GM23338 (cell line): ENCODE measurements around the gene GNS.

Experiments
- CREB1 ChIP-seq: fragments of 250-450 bp; sonication (Bioruptor Pico); IDR thresholded peaks from 2 replicates; pipeline ENCODE4 v1.5.0; 2020; ENCODE audit warnings: low read depth, mild to moderate bottlenecking, moderate library complexity
- EZH2 ChIP-seq: fragments of 200-600 bp; sonication (generic); IDR thresholded peaks from one replicate; pipeline ENCODE4 v1.8.0; 2017; ENCODE audit warnings: antibody characterized with exemption, mild to moderate bottlenecking, low read depth; ENCODE audit not compliant: unreplicated experiment
- EZH2phosphoT487 ChIP-seq: fragments of 200-600 bp; sonication (generic); IDR thresholded peaks from one replicate; pipeline ENCODE4 v1.8.1; 2018; ENCODE audit warnings: antibody characterized with exemption; ENCODE audit not compliant: unreplicated experiment
- NANOG ChIP-seq: IDR thresholded peaks from 2 replicates; pipeline ENCODE4 v1.6.1; 2016; ENCODE audit warnings: antibody characterized with exemption, borderline replicate concordance
- POLR2AphosphoS5 ChIP-seq: IDR thresholded peaks from 2 replicates; pipeline ENCODE4 v1.6.1; 2016; ENCODE audit warnings: antibody characterized with exemption, low read depth
- REST ChIP-seq: IDR thresholded peaks from one replicate; pipeline ENCODE4 v1.6.1; 2018; ENCODE audit warnings: antibody characterized with exemption; ENCODE audit not compliant: unreplicated experiment
- TF ChIP-seq, protein P1 (sequence below), 2 experiments: fragments of 200-600 bp in 1 of 2; sonication (generic) in 1 of 2; conservative IDR thresholded peaks; 2 replicates each; pipeline versions ENCODE4 v1.5.1 to v1.6.1; 2016 to 2017; ENCODE audit warnings: antibody characterized with exemption in 2 of 2, low read depth in 2 of 2, mild to moderate bottlenecking in 2 of 2, moderate library complexity in 1 of 2
- TF ChIP-seq, protein P2 (sequence below): fragments of 250-450 bp; sonication (Bioruptor Pico); IDR thresholded peaks from 2 replicates; pipeline ENCODE4 v1.5.0; 2020; ENCODE audit warnings: mild to moderate bottlenecking, moderate library complexity
- TF ChIP-seq, protein P3 (sequence below): IDR thresholded peaks from 2 replicates; pipeline ENCODE4 v1.6.1; 2016; ENCODE audit warnings: antibody characterized with exemption

DNA sequence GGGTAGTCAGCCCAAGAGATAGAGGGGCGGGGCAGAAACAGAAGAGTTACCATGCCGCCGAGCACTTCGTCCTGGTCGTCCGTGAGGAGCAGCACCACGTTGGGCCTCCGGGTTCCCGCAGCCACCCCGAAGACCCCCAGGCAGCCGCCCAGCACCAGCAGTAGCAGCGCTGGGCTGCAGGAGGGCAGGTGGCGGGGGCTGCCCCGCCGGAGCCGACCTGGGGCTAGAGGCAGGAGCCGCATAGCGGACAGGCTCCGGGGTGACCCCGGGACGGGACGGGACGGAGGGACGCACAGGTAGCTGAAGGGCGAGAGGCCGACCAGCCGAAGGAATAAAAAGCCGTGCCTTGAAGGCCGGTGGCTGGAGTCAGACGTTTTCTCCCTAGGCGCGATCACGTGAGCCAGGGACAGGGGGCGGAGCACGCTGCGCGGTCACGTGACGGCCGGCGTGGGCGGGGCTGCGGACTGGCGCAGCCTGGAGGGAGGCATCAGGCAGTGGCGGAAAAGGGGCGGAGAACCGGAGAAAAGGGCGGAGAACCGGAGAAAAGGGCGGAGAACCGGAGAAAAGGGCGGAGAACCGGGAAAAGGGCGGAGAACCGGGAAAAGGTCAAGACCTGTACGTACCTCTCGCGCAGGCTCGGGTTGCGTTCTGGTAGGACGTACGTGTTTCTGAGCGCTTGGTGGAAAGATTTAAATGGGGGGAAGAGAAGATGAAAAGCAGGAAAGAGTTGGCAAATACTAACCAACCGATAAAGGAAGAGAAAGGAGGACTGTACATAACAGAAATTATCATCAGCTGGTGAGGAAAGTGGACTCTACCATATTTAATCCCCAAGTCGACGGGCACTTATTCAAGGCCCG is at the start of gene GNS:
- TF ChIP-seq, protein P1, sequence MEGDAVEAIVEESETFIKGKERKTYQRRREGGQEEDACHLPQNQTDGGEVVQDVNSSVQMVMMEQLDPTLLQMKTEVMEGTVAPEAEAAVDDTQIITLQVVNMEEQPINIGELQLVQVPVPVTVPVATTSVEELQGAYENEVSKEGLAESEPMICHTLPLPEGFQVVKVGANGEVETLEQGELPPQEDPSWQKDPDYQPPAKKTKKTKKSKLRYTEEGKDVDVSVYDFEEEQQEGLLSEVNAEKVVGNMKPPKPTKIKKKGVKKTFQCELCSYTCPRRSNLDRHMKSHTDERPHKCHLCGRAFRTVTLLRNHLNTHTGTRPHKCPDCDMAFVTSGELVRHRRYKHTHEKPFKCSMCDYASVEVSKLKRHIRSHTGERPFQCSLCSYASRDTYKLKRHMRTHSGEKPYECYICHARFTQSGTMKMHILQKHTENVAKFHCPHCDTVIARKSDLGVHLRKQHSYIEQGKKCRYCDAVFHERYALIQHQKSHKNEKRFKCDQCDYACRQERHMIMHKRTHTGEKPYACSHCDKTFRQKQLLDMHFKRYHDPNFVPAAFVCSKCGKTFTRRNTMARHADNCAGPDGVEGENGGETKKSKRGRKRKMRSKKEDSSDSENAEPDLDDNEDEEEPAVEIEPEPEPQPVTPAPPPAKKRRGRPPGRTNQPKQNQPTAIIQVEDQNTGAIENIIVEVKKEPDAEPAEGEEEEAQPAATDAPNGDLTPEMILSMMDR (conservative IDR thresholded peaks at IDR 0.05; ENCODE audit: low read depth in 2 of 2) = no peak
- no peak for TF ChIP-seq EZH2
- peak; percentile 37; the same call in 1 of the 2 replicates for TF ChIP-seq CREB1
- no peak for TF ChIP-seq EZH2phosphoT487
- peak; percentile 87 for TF ChIP-seq POLR2AphosphoS5
- TF ChIP-seq REST = no peak
- TF ChIP-seq, protein P2, sequence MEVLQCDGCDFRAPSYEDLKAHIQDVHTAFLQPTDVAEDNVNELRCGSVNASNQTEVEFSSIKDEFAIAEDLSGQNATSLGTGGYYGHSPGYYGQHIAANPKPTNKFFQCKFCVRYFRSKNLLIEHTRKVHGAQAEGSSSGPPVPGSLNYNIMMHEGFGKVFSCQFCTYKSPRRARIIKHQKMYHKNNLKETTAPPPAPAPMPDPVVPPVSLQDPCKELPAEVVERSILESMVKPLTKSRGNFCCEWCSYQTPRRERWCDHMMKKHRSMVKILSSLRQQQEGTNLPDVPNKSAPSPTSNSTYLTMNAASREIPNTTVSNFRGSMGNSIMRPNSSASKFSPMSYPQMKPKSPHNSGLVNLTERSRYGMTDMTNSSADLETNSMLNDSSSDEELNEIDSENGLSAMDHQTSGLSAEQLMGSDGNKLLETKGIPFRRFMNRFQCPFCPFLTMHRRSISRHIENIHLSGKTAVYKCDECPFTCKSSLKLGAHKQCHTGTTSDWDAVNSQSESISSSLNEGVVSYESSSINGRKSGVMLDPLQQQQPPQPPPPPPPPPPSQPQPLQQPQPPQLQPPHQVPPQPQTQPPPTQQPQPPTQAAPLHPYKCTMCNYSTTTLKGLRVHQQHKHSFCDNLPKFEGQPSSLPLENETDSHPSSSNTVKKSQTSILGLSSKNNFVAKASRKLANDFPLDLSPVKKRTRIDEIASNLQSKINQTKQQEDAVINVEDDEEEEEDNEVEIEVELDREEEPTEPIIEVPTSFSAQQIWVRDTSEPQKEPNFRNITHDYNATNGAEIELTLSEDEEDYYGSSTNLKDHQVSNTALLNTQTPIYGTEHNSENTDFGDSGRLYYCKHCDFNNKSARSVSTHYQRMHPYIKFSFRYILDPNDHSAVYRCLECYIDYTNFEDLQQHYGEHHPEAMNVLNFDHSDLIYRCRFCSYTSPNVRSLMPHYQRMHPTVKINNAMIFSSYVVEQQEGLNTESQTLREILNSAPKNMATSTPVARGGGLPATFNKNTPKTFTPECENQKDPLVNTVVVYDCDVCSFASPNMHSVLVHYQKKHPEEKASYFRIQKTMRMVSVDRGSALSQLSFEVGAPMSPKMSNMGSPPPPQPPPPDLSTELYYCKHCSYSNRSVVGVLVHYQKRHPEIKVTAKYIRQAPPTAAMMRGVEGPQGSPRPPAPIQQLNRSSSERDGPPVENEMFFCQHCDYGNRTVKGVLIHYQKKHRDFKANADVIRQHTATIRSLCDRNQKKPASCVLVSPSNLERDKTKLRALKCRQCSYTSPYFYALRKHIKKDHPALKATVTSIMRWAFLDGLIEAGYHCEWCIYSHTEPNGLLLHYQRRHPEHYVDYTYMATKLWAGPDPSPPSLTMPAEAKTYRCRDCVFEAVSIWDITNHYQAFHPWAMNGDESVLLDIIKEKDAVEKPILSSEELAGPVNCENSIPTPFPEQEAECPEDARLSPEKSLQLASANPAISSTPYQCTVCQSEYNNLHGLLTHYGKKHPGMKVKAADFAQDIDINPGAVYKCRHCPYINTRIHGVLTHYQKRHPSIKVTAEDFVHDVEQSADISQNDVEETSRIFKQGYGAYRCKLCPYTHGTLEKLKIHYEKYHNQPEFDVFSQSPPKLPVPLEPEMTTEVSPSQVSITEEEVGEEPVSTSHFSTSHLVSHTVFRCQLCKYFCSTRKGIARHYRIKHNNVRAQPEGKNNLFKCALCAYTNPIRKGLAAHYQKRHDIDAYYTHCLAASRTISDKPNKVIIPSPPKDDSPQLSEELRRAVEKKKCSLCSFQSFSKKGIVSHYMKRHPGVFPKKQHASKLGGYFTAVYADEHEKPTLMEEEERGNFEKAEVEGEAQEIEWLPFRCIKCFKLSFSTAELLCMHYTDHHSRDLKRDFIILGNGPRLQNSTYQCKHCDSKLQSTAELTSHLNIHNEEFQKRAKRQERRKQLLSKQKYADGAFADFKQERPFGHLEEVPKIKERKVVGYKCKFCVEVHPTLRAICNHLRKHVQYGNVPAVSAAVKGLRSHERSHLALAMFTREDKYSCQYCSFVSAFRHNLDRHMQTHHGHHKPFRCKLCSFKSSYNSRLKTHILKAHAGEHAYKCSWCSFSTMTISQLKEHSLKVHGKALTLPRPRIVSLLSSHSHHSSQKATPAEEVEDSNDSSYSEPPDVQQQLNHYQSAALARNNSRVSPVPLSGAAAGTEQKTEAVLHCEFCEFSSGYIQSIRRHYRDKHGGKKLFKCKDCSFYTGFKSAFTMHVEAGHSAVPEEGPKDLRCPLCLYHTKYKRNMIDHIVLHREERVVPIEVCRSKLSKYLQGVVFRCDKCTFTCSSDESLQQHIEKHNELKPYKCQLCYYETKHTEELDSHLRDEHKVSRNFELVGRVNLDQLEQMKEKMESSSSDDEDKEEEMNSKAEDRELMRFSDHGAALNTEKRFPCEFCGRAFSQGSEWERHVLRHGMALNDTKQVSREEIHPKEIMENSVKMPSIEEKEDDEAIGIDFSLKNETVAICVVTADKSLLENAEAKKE (CRISPR knock-in tag) = no peak
- no peak for TF ChIP-seq NANOG
- TF ChIP-seq, protein P3, sequence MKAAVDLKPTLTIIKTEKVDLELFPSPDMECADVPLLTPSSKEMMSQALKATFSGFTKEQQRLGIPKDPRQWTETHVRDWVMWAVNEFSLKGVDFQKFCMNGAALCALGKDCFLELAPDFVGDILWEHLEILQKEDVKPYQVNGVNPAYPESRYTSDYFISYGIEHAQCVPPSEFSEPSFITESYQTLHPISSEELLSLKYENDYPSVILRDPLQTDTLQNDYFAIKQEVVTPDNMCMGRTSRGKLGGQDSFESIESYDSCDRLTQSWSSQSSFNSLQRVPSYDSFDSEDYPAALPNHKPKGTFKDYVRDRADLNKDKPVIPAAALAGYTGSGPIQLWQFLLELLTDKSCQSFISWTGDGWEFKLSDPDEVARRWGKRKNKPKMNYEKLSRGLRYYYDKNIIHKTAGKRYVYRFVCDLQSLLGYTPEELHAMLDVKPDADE = peak; percentile 44; the same call in 1 of the 2 replicates
